Mesothelial cell of epicardium (in vitro differentiated cells): Measurements from ENCODE around the gene MLN. TPM values are rescaled to one million over a fixed set of nuclear protein-coding genes. Genes with fewer than 3 reads are reported as not detected.

Experiments used
- DNase-seq, 2 experiments: peaks; one replicate each; pipeline ENCODE4 v3.0.0; 2021; ENCODE audit warnings: low spot score in 2 of 2; ENCODE audit not compliant: unreplicated experiment in 2 of 2
- H3K27ac Mint-ChIP-seq: 2 replicates; pipeline ENCODE4 v1.8.0; 2021; ENCODE audit warnings: mixed read lengths
- H3K27me3 Mint-ChIP-seq: 2 replicates; pipeline ENCODE4 v1.8.0; 2021; ENCODE audit warnings: low read depth, mixed read lengths
- H3K36me3 Mint-ChIP-seq: 2 replicates; pipeline ENCODE4 v1.8.0; 2021; ENCODE audit warnings: mixed read lengths
- H3K4me1 Mint-ChIP-seq: 2 replicates; pipeline ENCODE4 v1.8.0; 2021; ENCODE audit warnings: mixed read lengths
- H3K4me3 Mint-ChIP-seq: 2 replicates; pipeline ENCODE4 v1.8.0; 2021; ENCODE audit warnings: mild to moderate bottlenecking, moderate library complexity, mixed read lengths
- H3K9me3 Mint-ChIP-seq: 2 replicates; pipeline ENCODE4 v1.8.0; 2021; ENCODE audit warnings: mixed read lengths
- total RNA-seq: library from RNA; stranded (reverse); gene quantifications from 3 replicates; pipeline ENCODE4 v1.2.1, GENCODE V29; 2021
- TF ChIP-seq, protein P1 (sequence below): fragments of 200-600 bp; sonication (generic); IDR thresholded peaks from one replicate; pipeline ENCODE4 v1.5.0; 2021; ENCODE audit warnings: antibody characterized with exemption; ENCODE audit not compliant: unreplicated experiment

MLN gene
- total RNA-seq, 1 donor from 2014 or later = not detected

DNA sequence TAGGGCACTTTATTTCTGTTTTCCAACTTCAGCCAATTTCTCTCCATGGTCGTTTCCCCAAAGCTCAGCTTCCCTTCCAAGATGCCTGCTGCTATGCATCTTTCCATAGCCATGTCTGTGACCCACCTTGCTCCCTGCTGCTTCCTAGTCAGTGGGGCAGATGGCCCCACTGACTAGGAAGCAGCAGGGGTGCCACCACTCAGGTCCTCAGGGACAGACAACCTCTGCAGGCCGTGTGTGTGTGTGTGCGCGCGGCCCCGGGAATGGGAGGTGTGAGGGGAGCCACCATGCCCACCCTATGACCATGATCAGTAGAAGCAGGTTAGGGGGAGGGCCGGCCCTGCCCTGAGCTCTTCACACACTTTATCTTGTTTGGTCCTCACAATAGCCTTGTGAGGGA lies 54.4 kb downstream of the MLN start:
- TF ChIP-seq, protein P1, sequence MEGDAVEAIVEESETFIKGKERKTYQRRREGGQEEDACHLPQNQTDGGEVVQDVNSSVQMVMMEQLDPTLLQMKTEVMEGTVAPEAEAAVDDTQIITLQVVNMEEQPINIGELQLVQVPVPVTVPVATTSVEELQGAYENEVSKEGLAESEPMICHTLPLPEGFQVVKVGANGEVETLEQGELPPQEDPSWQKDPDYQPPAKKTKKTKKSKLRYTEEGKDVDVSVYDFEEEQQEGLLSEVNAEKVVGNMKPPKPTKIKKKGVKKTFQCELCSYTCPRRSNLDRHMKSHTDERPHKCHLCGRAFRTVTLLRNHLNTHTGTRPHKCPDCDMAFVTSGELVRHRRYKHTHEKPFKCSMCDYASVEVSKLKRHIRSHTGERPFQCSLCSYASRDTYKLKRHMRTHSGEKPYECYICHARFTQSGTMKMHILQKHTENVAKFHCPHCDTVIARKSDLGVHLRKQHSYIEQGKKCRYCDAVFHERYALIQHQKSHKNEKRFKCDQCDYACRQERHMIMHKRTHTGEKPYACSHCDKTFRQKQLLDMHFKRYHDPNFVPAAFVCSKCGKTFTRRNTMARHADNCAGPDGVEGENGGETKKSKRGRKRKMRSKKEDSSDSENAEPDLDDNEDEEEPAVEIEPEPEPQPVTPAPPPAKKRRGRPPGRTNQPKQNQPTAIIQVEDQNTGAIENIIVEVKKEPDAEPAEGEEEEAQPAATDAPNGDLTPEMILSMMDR = no peak
- DNase-seq = no peak
- H3K36me3 Mint-ChIP-seq = no peaks in the 10 kb centered on the region
- no peak overlapping the region for H3K27ac Mint-ChIP-seq
- H3K4me1 Mint-ChIP-seq = peaks cover 43% of the 10 kb centered on the region
- no peaks in the 10 kb centered on the region for H3K9me3 Mint-ChIP-seq
- no peaks in the 10 kb centered on the region for H3K27me3 Mint-ChIP-seq
- no peak overlapping the region for H3K4me3 Mint-ChIP-seq

DNA sequence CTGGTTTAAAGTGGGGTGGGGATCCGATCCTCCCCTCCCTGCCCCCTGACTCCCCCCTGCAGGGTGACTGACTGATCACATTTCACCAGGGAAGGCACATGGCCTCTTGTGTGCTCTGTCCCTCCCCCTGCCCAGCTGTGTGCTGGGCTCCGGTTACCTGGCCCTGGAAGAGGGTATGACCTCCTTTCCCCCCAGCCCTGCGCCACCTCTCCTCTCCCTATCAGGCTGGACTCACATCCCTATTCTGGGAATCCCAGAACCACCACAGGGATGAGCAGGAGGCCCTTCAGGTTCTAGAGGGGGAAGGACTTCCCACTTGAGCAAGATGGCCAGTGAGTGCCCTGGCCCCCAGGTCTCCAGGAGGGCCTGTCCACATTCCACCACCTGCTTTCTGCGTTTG lies 55.0 kb downstream of the MLN start:
- TF ChIP-seq, protein P1 = no peak
- Mint-ChIP-seq H3K4me1 (peaks cover 48% of the 10 kb centered on the region), H3K27me3 (no peaks in the 10 kb centered on the region), H3K27ac (no peak overlapping the region), H3K9me3 (no peaks in the 10 kb centered on the region), H3K36me3 (no peaks in the 10 kb centered on the region), H3K4me3 (no peak overlapping the region)
- DNase-seq = no peak

DNA sequence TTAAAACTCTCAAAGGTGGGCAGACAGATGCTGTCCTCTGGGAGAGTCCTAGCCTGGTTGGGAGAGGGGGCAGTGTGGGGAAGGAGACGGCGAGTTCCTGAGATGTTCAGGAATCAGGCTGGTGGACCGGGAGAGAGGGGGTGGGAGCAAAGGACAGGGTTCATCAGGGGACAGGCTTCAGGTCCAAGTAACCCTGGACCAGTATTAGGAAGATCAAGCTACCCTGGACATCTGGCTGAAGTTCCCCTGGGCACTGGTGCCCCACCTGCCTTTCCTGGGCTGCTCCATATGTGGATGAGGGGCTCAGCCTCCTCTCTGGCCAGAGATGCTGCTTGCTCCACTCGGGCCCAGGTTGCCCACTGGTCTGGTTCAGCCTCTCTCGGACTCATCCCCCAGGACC lies 56.0 kb downstream of the MLN start:
- H3K36me3 Mint-ChIP-seq = no peaks in the 10 kb centered on the region
- peaks cover 54% of the 10 kb centered on the region for H3K4me1 Mint-ChIP-seq
- no peak for DNase-seq
- TF ChIP-seq, protein P1 = no peak
- H3K9me3 Mint-ChIP-seq = no peaks in the 10 kb centered on the region
- H3K4me3 Mint-ChIP-seq = no peak overlapping the region
- H3K27me3 Mint-ChIP-seq = no peaks in the 10 kb centered on the region
- H3K27ac Mint-ChIP-seq = no peak overlapping the region

DNA sequence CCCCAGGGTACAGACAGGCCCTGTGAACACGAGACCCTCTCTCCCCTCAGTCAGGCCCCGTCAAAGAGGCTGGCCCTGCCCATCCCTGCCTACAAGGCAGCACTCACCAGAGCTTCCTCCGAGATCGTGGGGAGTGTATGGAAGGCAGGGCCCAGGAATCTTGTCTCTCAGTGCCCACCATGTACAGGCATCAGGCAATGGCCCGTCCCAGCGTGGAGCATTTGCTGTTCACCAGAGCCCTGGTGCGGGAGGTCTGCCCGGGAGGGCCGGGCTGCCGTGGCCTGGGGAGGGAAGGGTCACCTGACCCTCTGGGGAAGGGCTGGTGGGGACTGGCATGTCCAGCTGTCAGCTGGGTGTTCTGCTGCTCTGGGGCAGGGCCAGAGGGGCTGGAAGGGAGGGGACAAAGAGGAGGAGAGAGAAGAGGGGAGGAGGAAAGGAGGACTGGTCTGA lies 57.1 kb downstream of the MLN start, which contains the start of gene IP6K3:
IP6K3 (minus strand) TSS at position 255 of the 450 bp plus-strand sequence. CDS start 11,429 bp downstream, outside the sequence.
- H3K9me3 Mint-ChIP-seq = no peaks in the 10 kb centered on the region
- no peaks in the 10 kb centered on the region for H3K36me3 Mint-ChIP-seq
- H3K27me3 Mint-ChIP-seq = no peaks in the 10 kb centered on the region
- H3K27ac Mint-ChIP-seq = peak within 1 kb of the TSS; percentile 52
- no peak for DNase-seq
- TF ChIP-seq, protein P1 = no peak
- H3K4me1 Mint-ChIP-seq = peaks cover 54% of the 10 kb centered on the region
- H3K4me3 Mint-ChIP-seq = no peak within 1 kb of the TSS

DNA sequence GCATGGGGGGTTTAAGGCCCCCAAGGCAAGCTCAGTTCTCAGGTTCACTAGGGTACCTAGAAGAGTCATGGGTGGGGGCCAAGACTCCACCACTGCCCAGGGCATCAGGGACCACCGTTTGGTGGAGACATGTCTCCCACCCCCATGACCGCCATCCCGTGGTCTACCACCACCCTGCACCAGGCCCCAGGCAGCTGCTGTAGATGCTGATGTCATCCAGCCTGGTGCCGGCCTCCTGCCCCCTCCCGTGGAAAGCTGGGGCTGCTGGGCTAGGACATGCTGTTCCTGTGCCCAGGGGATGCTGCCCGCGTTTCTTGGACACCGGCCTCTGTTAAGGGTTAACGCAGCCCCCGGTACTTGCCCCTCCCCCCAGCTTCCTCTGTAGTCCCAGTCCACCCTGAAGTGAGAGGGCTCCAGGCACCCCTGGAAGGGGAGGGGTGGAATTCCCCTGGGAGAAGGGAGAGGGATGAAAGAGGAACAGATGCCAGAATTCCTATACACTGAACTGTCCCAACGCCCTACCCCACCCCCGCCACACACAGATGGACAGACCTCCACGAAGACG lies 57.7 kb downstream of the MLN start:
- Mint-ChIP-seq H3K27me3 (no peaks in the 10 kb centered on the region), H3K27ac (peak overlapping the region; percentile 52), H3K36me3 (no peaks in the 10 kb centered on the region), H3K4me1 (peaks cover 50% of the 10 kb centered on the region), H3K9me3 (no peaks in the 10 kb centered on the region), H3K4me3 (no peak overlapping the region)
- no peak for DNase-seq
- TF ChIP-seq, protein P1 = no peak
